Ishikawa (cell line): ENCODE data around the gene BTNL2.

ENCODE experiments used
- TAF1 ChIP-seq: IDR thresholded peaks from 2 replicates; pipeline ENCODE4 v1.6.1; 2012; ENCODE audit warnings: low read depth, mild to moderate bottlenecking
- ZBTB7A ChIP-seq: IDR thresholded peaks from 2 replicates; pipeline ENCODE4 v1.6.1; 2012; ENCODE audit warnings: low read depth

GRCh38 chr6:32393665-32394420 lies 13.1 kb downstream of the BTNL2 start:
- TF ChIP-seq ZBTB7A: no peak
- TF ChIP-seq TAF1: no peak
